ENCODE data around the gene TRABD2A.

Gene TRABD2A

GRCh38 chr2:84836215-84836614, 44.7 kb downstream of the TRABD2A start:
- H3K27ac ChIP-seq = no peak overlapping the region
- no peak for TF ChIP-seq CTCF (IDR thresholded peaks at IDR 0.05)
- no peak for TF ChIP-seq ZFX (IDR thresholded peaks at IDR 0.05; ENCODE audit: borderline replicate concordance)

GRCh38 chr2:84833481-84834150, 47.3 kb downstream of the TRABD2A start:
- no peak overlapping the region for H3K27ac ChIP-seq
- TF ChIP-seq CTCF (IDR thresholded peaks at IDR 0.05) (no peak), ZFX (IDR thresholded peaks at IDR 0.05; ENCODE audit: borderline replicate concordance) (no peak)

- H3K27ac ChIP-seq = no peak overlapping the region
- TF ChIP-seq ZFX (IDR thresholded peaks at IDR 0.05; ENCODE audit: borderline replicate concordance) (no peak), CTCF (IDR thresholded peaks at IDR 0.05) (no peak)
Observed at GRCh38 chr2:84832772-84833461, 48.0 kb downstream of the TRABD2A start.

GRCh38 chr2:84830758-84831500, 50.0 kb downstream of the TRABD2A start:
- H3K27ac ChIP-seq = no peak overlapping the region
- TF ChIP-seq CTCF (IDR thresholded peaks at IDR 0.05) (no peak), ZFX (IDR thresholded peaks at IDR 0.05; ENCODE audit: borderline replicate concordance) (no peak)

GRCh38 chr2:84830095-84830494, 50.8 kb downstream of the TRABD2A start:
- H3K27ac ChIP-seq = no peak overlapping the region
- TF ChIP-seq ZFX (IDR thresholded peaks at IDR 0.05; ENCODE audit: borderline replicate concordance) (no peak), CTCF (IDR thresholded peaks at IDR 0.05) (no peak)

GRCh38 chr2:84829693-84830092, 51.2 kb downstream of the TRABD2A start:
- no peak overlapping the region for H3K27ac ChIP-seq
- TF ChIP-seq CTCF (IDR thresholded peaks at IDR 0.05) (no peak), ZFX (IDR thresholded peaks at IDR 0.05; ENCODE audit: borderline replicate concordance) (no peak)

All from 22Rv1 (cell line).